Colonic mucosa (tissue), 4 donors: Measurements from ENCODE around the gene HOXC5. TPM values are rescaled to one million over a fixed set of nuclear protein-coding genes. Genes with fewer than 3 reads are reported as not detected.
"Not testable (repeated sequence)": the region's sequence is repeated elsewhere in the genome, so short reads cannot be mapped to it uniquely, and the experiment has no call there.

Experiments
- DNase-seq: peaks from one replicate; pipeline ENCODE4 v3.0.0-alpha.2; 2020
- H3K27ac ChIP-seq: fragments of 200-600 bp; one replicate; pipeline ENCODE4 v1.8.0; 2021
- H3K27me3 ChIP-seq: fragments of 200-600 bp; one replicate; pipeline ENCODE4 v1.8.0; 2021
- H3K36me3 ChIP-seq: fragments of 200-600 bp; one replicate; pipeline ENCODE4 v1.8.0; 2021
- H3K4me1 ChIP-seq: fragments of 200-600 bp; one replicate; pipeline ENCODE4 v1.8.0; 2021; ENCODE audit warnings: mild to moderate bottlenecking
- H3K4me3 ChIP-seq: fragments of 200-600 bp; one replicate; pipeline ENCODE4 v1.8.0; 2021
- H3K9ac ChIP-seq, 2 donors: one replicate each; pipeline ENCODE4 v1.7.0; 2013; ENCODE audit warnings: control low read depth in 2 of 2, low read depth in 2 of 2, low read length in 2 of 2
- H3K9me3 ChIP-seq: fragments of 200-600 bp; one replicate; pipeline ENCODE4 v1.8.0; 2021
- intact Hi-C: fragments of 100-400 bp; cut with DNase I; formaldehyde crosslinking; loops from one replicate; pipeline ENCODE4 v1.14.1; 2022
- microRNA-seq: library from miRNA; unstranded; fragments of <30 nt; microRNA quantifications from one replicate; pipeline ENCODE4, GENCODE V29; 2019
- total RNA-seq, 2 donors: library from RNA; stranded (reverse); fragmentation: NEBNext Ultra II Directional in 1 of 2; extraction: Animal tissue kit (Norgen Biotek cat#: 25700) in 1 of 2; gene quantifications; one replicate each; pipeline ENCODE4 v1.2.1, GENCODE V29; 2021
- TF ChIP-seq, protein P1 (sequence below): fragments of 200-600 bp; IDR thresholded peaks from one replicate; pipeline ENCODE4 v1.8.0; 2022; ENCODE audit warnings: antibody characterized with exemption, mild to moderate bottlenecking
- donor health status: healthy.
- donor health status: DM: no; HTN: no; CAD: no.
- donor health status: DM: no; HTN: no; CAD: no.

HOXC5 gene
- total RNA-seq, 2 donors from 2014 or later = not detected

DNA sequence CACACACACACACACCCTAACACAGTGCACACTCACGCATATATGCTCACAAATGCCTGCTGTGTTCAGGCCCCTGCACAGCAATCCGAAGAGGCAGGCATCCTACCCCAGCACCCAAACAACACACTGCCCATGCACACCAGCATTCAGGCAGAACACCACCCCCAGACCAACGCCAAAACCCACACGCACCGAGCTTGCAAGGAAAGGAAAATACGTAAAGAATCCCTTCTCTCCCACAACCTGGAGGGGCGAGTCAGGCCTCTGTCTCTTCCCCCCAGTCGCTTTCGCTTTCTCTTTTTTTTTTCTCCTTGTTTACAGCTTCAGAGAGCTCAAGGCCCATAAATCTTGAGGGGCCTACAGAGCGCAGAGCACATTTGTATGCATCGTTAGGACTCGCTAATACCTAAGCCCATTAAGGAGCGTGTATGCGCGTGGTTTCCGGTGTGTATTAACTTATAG lies 48.2 kb downstream of the HOXC5 start:
- H3K4me3 ChIP-seq, H3K9ac ChIP-seq, H3K4me1 ChIP-seq, DNase-seq, intact Hi-C loops, H3K27ac ChIP-seq, H3K36me3 ChIP-seq, H3K9me3 ChIP-seq, H3K27me3 ChIP-seq: not testable (repeated sequence)

DNA sequence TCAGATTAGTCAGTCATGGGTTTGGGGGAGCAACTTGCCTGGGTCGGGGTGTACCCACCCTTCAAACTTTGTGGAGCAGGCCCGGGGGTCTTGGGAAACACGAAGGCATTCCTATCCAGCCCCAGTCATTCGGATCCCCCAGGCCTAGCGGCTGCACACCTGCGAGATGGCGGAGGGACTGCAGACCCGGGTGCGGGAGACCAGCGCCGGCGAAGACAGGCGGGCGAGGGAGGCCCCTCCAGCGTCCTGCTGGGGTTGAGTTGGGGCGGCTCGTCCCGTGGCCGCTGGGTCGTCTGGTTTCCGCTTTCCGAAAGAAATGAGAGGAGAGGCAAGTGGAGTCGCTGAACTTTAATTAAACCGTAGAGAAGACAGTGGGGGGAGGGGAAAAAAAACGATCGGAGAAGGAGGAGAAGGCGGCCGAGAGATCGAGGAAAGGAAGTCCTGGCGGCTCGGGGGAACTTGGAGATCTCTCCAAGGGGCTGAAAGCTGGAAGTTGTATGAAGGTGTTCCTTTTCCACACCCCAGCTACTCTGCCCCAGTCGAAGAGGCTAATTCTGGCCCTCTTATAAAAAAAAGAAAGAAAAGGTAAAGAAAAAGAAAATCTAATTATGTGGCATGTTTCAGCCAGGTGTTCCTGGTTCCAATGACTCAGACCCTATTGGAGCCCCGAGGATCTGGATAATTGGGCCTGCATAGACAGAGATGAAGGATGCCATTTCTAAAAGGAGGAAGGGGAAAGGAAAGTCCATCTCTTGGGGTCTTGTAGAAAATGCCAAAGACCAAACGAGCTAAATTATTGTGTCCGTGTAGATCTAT lies 48.9 kb downstream of the HOXC5 start:
- H3K9me3 ChIP-seq, H3K27me3 ChIP-seq, intact Hi-C loops, H3K4me1 ChIP-seq, H3K9ac ChIP-seq, H3K36me3 ChIP-seq, H3K27ac ChIP-seq, DNase-seq: not testable (repeated sequence)
- H3K4me3 ChIP-seq = peak overlapping the region; percentile 15

DNA sequence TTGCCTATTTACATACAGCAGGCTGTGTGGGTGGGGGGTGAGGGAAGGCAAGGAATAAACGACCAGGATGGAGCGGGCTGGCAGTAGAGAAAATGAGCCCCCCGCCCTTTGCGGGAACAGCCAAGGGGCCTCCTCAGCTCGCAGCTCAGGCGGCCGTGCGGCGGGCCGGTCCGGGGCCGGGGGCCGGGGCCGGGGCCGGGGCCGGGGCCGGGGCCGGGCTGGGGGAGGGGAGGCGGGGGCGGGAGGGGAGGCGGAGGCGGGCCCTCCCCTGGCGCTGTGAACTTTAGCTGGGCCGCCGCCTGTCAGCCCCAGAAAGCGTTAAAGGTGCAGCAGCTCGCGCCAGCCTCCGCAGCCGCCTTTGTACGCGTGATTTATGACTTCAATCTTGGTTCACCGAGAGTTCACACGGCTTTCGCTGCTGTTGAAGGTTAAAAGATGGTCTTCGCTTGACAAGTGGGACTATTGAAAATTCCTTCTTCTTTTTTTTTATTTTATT lies 49.6 kb downstream of the HOXC5 start:
- TF ChIP-seq, protein P1, sequence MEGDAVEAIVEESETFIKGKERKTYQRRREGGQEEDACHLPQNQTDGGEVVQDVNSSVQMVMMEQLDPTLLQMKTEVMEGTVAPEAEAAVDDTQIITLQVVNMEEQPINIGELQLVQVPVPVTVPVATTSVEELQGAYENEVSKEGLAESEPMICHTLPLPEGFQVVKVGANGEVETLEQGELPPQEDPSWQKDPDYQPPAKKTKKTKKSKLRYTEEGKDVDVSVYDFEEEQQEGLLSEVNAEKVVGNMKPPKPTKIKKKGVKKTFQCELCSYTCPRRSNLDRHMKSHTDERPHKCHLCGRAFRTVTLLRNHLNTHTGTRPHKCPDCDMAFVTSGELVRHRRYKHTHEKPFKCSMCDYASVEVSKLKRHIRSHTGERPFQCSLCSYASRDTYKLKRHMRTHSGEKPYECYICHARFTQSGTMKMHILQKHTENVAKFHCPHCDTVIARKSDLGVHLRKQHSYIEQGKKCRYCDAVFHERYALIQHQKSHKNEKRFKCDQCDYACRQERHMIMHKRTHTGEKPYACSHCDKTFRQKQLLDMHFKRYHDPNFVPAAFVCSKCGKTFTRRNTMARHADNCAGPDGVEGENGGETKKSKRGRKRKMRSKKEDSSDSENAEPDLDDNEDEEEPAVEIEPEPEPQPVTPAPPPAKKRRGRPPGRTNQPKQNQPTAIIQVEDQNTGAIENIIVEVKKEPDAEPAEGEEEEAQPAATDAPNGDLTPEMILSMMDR = no peak
- peak; percentile 19 for DNase-seq
- H3K27ac ChIP-seq = no peak overlapping the region
- H3K36me3 ChIP-seq = no peaks in the 10 kb centered on the region
- H3K9ac ChIP-seq = no peak overlapping the region
- H3K9me3 ChIP-seq = no peaks in the 10 kb centered on the region
- H3K4me3 ChIP-seq = no peak overlapping the region
- intact Hi-C loops = no loop called here
- H3K27me3 ChIP-seq = no peaks in the 10 kb centered on the region
- no peaks in the 10 kb centered on the region for H3K4me1 ChIP-seq

Small RNA genes within 50 kb of the gene (microRNA-seq; reads per million reads assigned to microRNA genes)
- gene MIR196A2 (1,099 reads per million, percentile 81 among the genes with 10 or more reads in this experiment), gene MIR615 (13.2 reads per million, percentile 21 among the genes with 10 or more reads in this experiment)

Other genes with a start within 250 kb of the HOXC5 start
- not detected for gene HOXC13, start 94.2 kb upstream of the HOXC5 start, total RNA-seq
- not detected for gene HOXC12, start 78.1 kb upstream of the HOXC5 start, total RNA-seq
- not detected for gene HOXC11, start 59.9 kb upstream of the HOXC5 start, total RNA-seq
- not detected for gene HOTAIR, start 58.1 kb upstream of the HOXC5 start, total RNA-seq
- not detected for gene HOXC10, start 47.9 kb upstream of the HOXC5 start, total RNA-seq
- gene HOXC9, start 32.9 kb upstream of the HOXC5 start, total RNA-seq = not detected
- not detected for gene HOXC8, start 24.1 kb upstream of the HOXC5 start, total RNA-seq
- under 1 TPM in 1 of 2 donors, not detected in 1; 0.15 TPM for gene HOXC6, start 4.6 kb upstream of the HOXC5 start, total RNA-seq
- not detected for gene HOXC4, start 20.8 kb downstream of the HOXC5 start, total RNA-seq
- 10 to 100 TPM; 22.0 to 31.0 TPM for gene SMUG1, start 155.9 kb downstream of the HOXC5 start, total RNA-seq
- 10 to 100 TPM; 49.3 to 77.5 TPM for gene CBX5, start 247.1 kb downstream of the HOXC5 start, total RNA-seq
- gene HNRNPA1, start 247.7 kb downstream of the HOXC5 start, total RNA-seq = 1,000 to 10,000 TPM in 1 of 2 donors, 100 to 1,000 TPM in 1; 716 to 1,090 TPM